ENCODE measurements around the gene RAB10.

- TF ChIP-seq, protein P1, sequence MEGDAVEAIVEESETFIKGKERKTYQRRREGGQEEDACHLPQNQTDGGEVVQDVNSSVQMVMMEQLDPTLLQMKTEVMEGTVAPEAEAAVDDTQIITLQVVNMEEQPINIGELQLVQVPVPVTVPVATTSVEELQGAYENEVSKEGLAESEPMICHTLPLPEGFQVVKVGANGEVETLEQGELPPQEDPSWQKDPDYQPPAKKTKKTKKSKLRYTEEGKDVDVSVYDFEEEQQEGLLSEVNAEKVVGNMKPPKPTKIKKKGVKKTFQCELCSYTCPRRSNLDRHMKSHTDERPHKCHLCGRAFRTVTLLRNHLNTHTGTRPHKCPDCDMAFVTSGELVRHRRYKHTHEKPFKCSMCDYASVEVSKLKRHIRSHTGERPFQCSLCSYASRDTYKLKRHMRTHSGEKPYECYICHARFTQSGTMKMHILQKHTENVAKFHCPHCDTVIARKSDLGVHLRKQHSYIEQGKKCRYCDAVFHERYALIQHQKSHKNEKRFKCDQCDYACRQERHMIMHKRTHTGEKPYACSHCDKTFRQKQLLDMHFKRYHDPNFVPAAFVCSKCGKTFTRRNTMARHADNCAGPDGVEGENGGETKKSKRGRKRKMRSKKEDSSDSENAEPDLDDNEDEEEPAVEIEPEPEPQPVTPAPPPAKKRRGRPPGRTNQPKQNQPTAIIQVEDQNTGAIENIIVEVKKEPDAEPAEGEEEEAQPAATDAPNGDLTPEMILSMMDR (IDR thresholded peaks at IDR 0.05), result no peak
- no peak for TF ChIP-seq ZFX (IDR thresholded peaks at IDR 0.05; ENCODE audit: borderline replicate concordance)
Observed at GRCh38 chr2:26013668-26014067, 20.2 kb upstream of the RAB10 start.
